NCI-H345 (cell line): Measurements from ENCODE around the gene GPER1.
"Not testable (repeated sequence)": the region's sequence is repeated elsewhere in the genome, so short reads cannot be mapped to it uniquely, and the experiment has no call there.

ENCODE experiments used
- DNase-seq: peaks from one replicate; lab custom pipeline; 2025; lab: John Stamatoyannopoulos, UW

Gene GPER1

DNA sequence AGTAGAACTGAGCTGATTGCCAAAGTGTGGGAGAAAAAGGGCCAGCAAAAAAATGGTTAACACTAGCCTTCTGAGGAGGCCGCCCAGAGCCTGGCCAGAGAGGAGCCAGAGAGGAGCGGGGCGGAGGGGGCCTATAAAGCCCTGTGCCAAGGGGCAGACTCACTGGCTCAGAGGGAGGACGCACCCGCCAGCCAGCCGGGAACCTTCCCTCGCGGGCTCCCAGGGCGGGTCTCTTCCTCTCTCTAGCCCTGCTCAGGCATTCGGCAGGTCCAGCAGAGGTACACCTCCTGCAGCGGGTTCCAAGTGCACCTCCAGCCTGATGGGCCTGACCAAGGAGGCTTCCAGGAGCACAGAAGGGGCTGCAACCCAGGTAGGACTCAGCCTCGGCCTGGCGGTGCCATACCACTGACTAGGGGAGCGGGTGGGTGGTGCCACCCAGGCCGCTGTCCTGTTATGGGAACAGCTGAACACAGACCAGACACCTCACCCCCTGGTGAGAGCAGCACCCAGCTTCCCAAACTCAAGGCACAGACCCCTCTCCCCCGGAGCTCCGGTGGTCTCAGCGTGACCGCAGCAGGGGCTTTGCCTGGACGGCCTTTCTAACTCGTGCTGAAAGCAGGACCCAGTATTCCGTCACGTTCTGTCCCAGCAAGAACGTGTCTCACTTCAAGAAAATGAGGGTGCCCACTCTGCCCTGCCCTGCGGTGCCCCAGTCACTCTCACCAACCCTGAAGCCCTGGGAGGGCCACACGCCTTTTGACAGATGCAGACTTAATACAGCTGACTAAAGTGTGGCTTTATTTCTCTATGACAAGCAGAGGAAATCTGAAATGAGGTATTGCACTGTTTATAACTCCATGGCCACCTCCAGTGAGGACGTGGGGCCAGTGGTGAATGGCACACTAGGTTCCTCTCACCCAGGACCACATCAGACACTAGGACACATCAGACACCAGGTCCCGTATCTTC is at the start of gene GPER1:
Gene GPER1 (plus strand): TSS at position 162 of the 969 bp plus-strand sequence. CDS start 3,616 bp downstream, outside the sequence.
- no peak for DNase-seq

DNA sequence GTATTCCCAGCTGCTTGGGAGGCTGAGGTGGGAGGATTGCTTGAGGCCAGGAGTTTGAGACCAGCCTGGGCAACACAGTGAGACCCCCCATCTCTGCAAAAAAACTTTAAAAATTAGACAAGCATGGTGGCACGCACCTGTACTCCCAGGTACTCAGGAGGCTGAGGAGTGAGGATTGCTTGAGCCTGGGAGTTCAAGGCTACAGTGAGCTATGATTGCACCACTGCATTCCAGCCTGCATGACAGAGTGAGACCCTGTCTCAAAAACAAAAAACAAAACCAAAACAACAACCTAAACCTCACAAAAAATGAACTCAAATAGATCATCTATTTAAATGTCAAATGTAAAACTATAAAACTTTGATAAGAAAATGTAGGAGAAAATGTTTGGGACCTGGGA is 47.7 kb upstream of the GPER1 start:
- DNase-seq = not testable (repeated sequence)

DNA sequence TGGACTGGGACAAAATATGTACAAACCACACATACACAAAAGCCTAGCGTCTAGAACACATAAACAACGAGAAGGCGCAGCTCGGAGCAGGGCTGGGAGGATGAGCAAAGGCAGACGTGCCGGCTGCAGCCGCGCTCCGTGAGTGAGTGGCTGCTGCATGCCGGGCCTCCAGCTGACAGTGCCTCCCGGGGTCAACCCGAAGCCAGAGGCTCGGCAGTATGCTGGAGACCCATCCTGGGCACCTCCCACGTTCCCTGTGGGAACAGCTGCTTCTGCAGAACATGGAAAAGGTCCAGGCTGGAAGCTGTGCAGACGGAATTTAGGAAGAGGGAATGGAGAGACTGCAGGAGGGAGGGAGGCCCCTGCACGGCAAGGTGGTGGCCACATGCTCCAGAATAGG is 47.1 kb upstream of the GPER1 start:
- DNase-seq = peak; percentile 20

DNA sequence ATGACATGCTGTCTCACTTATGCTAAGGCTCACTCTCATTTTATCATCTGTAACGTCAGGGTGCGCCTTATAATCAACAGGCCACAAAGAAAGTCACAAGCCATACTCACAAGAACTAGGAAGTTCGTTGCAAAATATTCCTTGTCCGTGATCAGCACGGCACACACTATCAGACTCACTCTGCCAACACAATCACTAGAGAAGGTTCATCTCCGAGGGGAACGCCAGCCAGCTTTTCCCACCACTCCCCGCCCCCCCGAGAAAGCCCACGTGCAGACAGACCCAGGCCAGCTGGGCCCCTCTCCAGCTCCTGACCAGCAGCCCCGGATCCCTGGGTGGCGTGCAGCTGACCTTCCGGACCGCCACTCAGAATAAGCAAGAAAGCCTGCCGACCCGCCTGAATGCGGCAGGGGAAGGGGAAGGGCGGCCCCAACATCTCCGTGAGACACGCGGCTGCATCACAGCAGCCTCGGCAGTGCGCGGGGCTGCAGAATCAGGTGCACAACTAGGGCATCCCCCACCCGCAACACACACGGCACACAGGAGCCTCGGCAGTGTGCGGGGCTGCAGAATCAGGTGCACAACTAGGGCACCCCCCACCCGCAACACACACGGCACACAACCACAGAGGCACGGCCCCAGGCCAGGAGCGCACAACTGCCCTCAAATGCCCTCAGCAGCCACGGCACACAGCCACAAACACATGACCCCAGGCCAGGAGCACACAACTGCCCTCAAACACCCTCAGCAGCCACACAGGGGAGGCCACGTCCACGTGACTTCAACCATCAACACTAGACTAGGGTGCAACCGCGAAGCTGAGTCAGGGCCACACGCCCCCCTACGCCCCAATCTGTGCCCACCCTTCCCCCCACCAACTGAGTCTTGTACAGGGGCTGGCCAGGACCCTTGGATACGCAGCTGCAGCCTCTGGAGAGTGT is 46.1 kb upstream of the GPER1 start:
- DNase-seq = no peak

DNA sequence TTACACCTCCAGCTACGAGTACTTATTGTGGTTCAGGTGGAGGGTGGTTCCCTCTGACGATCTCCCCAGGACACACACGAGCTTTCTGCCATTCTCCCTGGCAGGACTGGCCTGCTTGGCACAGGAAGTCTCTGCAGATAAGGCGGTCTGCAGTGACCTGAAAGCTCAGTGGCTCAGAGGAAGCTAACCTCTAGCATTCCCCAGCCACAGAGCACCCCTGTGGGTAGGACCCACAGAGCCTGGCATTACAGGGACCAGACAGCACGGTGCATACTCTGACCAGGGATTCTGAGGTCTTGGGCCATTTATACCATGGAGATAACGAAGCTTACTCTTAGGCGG is 45.5 kb upstream of the GPER1 start:
- no peak for DNase-seq

DNA sequence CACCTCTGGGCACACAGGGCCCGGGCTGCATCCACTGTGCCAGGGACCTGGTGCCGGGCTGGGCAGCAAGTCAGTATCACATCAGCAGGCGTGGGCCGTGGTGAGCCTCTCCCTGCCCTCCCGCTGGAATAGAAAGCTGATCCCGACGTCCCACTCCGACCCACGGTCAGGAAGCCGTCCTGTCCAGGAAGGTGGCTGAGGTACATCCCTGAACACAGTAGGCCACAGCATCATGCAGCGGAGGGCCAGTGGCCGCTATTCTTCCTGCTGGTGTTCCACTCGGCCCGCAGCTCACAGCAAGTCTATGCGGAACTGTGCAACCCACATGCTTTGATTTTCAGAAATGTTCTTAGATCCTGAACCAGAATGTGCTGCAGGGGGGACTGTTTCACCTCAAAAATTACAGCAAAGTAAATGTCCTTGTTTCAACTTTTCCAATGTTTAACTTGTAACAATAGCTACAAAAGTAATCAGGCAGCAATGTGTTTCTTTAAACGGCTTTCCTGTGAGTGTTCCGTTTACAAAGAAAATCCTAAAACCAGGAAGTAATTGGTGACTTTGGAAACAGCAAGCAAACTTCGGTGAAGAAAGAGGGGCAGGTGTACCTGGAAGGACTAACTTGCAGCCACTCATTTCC is 44.2 kb upstream of the GPER1 start:
- DNase-seq = no peak

DNA sequence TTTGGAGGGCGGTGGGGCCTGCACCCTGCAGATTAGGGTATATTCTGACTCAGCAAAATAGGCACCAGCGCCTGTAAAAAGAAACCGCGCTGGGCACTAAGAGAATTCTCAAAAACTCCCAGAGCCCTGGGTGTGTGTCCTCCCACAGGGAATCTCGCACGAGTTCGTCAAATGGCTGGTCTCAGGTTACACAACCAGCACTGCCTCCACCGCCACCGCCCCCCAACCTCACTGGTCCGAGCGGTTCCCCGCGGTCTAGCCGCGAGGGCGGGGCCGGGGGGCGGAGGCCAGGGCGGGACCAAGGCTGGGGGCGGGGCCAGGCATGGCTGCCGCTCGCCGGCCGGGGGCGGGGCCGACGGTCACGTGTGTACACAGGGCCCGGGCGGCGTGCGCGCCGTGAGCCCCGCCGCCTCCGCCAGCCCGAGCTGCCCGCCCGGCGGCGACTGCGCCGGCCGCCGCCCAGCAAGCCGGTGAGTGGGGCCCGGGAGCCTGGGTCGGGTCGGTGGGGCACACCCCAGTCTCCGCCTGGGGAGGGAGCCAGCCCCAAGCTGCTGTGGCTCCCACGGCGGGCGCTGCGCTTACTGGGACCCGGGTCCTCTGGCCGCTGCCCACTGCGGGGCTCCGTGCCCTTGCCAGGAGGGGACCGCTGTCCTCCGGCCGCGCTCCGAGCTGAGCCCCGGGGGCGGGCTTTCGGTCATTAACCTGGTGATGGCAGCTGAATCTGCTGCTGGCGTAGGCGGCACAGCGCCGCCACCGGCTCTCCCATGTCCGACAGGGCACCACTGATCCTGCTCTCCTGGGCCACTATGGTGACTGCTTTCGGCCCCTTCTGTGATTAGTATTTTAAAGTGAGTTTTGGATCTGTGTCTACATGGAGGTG is 43.5 kb upstream of the GPER1 start, which contains the start of gene GPR146:
Gene GPR146 (plus strand): TSS at position 358 of the 880 bp plus-strand sequence. CDS start 12,970 bp downstream, outside the sequence.
- peak; percentile 95 for DNase-seq

DNA sequence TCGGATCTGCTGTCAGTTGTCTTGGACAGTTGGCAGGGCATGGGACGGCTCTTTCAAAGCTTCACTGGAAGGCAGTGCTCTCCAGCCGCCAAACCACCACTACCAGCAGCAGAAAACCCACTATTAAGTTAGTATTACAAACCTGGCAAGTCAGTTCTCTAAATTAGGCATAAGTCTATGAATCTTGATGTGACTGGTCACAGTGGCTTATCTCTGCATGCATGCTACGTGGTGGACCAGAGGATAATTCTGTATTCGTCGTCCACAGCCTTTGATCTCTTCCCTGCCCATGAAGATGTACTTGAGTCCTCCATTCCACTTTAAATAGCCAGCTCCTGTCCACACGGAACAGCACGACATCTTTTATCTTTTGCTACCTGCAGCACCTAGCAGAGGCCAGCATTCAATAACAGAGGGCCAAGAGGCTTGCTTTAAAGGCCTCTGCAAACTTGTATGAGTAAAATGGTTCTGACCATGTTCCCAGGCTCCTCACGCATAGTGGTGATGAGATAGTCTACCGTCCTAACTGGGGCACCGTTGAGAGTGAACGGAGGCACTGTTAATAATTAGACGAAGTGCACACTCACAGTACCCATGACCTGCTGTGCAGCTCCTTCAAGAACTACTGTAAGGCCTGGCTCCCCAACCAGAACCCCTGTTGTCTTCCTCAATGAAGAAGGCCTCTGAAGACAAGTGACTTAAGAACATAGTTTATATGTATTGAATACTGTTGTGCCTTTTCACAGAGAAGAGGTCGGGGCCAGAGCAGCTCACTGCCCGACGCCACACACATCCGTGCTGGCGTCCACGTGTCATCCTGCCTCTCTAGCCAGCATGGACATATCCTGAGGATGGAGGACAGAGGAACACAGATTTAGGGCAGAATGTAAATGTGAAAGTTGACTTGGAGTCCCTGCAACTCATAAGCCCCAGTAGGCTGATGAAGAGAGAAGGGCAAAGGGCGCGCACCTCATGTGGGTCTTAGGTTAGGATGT is 42.5 kb upstream of the GPER1 start:
- DNase-seq = no peak

DNA sequence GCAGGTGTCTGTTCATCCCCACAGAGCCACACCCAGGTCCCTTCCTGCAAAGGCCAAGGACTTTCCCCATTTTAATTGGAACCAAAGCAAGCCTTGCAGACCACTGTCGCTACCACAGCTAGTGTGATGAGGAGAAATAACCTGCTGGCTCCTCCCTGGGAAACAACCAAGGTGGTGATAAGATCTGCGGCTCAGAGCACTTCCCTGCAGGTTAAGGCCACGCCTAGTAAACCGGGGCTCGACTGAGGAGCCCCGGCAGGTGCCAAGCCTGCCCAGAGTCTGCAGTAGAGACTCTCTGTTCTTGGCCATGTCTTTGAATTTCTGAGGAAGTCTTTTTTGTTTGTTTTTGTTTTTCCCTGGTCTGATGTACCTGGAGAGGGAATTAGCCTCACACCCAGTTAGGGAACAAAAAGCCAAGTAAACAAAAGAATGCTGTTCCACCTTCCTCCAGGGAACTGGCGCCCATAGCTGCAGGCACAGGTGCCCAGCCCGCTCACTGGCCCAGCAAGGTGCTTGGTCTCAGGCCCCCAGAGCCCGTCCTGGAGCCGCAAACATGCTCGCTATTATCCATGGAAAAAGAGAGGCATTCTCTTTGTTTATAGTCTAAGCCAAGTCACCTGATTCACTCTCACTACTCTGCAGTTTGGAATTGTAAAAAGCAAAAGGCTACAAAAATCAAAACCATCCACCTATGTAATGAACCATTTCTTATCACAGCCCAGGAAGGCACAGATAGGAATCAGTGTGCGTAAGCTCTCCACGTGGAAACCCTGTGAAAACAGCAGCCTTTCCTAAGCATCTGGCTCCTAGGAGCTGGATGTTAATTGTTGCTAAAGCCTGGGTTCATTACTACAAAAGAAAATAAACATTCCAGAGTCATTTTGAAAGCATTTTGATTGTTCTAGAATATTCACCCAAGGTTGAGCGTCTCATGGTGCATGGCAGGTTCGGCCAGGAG is 40.9 kb upstream of the GPER1 start:
- no peak for DNase-seq

DNA sequence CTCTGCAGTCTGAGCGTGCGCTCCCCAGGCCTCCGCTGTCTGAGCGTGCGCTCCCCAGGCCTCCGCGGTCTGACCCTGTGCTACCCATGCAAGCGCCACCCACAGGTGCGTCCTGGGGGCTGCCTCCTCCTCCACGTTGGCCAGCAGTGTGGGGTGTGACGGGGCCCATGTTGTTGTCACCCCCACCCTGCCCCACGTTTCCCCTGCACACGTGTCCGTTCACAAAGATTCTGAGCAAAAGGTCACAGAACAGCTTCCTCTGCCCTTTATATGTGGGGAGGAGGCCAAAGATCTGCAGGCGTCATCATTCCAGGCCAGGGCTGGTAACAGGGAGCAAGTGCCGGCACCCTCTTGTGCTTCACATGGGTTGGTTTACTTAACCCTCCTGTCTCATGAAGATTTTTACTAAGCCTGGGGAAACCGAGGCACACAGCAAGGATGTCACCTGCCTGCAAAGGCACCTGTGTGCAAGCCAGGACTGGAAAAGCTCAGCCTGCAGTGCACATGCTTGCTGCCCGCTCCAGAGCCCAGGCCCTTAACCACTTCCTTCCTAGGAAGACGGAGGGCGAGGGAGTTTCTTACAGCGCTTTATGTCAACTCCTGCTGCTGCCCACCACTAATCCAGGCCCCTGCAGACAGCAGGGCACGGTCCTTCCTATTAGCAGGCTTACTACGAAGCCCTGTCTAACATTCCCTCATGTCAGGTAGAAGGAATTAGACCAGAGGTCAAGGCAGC is 38.7 kb upstream of the GPER1 start:
- DNase-seq = no peak

DNA sequence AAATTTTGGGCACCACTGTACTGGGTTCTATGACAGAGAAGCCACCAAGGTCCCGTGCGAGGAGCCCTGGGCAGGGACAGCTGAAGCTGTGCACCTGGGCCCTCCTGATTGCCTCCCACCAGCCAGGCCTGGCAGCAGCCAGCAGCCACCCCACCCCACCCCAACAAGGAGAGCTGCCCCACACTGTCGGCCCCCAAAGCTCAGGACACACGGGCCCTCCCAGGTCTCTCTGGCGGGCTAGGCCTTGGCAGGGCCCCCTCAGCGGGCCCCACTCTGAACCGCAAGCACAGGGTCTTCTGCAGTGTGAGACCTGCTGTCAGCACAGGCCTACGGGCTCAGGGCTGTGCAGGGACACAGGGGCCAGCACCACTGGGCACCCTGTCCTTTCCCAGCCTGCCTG is 38.1 kb upstream of the GPER1 start:
- no peak for DNase-seq

DNA sequence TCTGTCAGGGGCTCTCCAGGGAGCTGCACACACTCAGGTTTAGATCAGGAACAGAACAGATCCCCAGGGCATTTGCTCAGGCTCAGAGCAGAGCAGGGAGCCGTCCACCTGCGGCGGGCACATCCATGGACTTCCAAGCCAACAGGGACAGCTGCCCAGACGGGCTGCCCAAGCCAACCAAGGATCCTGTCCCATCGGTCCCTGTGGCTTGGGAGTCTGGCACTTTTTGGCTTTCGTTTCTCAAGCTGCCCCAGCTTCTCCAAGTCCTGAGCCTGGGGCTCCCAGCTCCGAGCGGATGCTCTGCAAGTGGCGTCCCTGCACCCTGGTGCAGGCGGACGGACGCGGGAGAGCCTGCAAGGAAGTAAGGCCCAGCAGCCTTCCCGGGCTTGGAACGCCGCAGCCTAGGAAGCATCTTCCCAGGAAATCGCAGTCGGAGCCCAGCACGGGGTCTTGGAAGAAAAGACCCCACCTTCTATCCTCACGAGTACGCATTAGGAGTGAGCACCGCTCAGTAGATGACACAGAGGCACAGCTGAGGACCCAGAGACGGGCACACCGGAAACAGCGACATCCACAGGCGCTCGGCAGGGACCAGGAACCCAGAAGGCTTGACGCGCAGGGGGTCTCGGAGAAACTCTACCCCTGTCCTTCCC is 37.5 kb upstream of the GPER1 start:
- DNase-seq = no peak

DNA sequence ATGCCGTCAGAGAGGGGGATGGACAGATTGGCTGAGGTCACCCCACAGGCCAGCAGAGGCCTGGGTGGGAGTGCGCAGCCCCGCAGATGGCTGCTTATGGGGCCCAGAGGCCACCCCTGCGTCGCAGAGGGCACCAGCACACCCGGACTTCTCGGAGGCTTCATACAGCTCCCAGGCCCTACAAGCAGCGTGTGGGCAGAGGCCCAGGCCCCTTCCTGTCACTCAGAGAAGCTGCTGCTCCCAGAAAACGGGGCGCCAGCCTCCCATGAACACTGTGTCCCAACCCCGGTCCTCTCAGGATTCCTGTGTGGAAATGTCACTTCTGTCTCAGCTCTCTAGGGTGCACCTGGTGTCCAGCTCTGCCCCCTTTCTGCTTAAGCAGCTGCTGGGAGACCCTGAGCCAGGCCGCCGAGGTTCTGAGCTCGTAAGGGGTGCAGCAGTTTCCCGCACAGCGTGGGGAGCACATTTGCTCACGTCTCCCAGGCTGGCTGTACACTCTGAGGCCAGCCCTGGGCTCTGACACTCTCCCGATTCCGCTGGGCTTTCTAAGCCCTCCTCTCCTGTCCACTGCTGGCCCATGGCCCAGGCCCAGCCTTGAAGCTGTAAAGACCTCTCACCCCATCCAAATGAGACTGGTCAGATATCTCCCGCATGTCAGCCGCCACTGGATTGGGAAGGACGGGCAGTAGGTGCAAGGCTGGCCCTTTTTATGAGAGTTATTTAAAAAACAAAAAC is 36.8 kb upstream of the GPER1 start:
- DNase-seq = no peak

DNA sequence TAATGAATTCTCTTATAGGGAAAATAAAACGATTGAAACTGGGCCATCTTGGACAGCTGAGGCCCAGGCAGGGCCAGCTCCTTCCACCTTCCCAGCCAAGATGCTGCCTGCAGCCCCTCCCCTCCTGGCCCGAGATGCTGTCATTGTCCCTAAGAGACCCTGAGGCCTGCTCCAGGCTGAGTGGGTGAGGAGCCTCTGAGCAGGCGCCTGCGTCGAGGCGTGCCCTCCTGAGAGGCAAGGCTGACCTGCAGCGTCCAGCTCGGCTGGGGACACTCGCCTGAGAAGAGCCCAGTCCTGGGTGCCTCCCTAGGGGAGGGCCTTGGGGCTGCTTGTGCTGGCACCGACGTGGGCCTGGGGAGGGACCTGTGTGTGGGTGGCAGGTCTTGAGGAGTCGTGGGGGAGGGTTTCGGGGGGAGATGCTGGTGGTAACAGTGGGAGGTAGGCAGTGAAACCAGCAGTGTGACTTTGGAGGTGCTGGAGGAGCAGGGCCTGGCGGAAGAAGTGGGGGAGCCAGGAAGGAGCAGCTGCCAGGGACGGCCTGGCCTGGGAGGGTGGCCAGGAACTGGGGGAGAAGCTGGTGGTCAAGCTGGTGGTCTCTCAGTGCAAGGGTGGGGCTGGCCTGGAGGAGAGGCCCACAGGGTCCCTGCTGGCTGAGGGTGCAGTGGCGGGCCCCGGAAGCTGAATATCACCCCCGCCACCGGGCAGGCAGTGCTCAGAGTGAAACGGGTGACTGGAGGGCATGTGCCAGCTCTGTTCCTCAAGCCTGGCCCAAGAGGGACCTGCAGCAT is 35.7 kb upstream of the GPER1 start:
- no peak for DNase-seq

DNA sequence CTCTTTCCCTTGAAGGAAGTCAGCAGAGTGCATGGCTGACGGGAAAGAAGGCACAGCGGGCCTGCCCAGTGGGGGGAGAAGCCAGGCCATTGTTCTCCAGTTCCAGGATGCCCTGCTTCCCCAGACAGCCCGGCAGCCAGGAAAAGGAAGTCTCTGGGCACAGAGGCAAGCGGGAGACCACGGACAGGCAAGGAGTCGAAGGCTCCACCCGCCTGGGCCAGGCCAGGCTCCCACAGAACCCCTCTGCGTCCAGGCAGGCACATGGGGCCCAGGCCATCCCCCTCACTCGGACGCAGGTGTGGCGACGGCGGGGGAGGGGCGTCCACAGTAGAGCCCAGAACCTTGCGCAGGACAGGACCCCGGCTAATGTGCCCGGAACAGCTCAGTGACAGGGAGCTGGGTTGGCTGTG is 34.9 kb upstream of the GPER1 start:
- no peak for DNase-seq

DNA sequence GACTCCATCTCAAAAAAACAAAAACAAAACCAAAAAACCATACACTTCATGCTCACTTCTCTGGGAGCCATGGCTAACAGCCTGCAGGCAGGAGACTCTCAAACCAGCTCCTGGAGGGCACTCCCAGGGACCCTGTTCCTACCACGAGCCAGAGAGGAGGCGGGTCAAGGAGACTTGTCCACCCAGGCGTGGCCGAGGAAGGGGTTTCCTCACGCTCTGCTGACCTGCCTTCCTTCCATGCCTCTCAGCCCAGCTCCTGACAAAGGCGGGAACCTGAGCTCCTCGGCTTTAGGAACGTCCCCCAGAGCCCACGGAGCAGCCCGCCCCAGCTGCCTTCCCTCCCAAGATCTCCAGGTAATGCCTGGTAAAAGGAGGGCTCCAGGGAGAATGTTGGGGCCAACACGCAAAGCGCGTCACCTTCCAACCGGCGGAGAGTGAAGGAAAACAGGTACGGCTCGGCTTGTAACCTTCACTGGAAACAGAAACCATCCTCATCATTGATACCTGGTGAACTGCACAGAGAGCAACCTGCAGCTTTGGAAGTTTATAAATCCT is 34.0 kb upstream of the GPER1 start:
- DNase-seq = no peak
